Neutrophil (primary cell): Measurements from ENCODE around the gene C6orf15.

Experiments
- H3K27ac ChIP-seq: fragments of 200-600 bp; sonication (generic); 2 replicates; pipeline ENCODE4 v1.5.1; 2016; ENCODE audit warnings: mild to moderate bottlenecking, moderate library complexity
- H3K27me3 ChIP-seq: fragments of 200-600 bp; sonication (generic); 2 replicates; pipeline ENCODE4 v1.6.0; 2016; ENCODE audit warnings: mild to moderate bottlenecking
- H3K36me3 ChIP-seq: fragments of 200-600 bp; sonication (generic); 2 replicates; pipeline ENCODE4 v1.5.1; 2017
- H3K4me1 ChIP-seq, 2 experiments: fragments of 200-600 bp in 1 of 2; sonication (generic) in 1 of 2; 1 replicate in 1 of 2; 2 replicates in 1 of 2; pipeline versions ENCODE4 v1.5.1 to v1.6.1; 2013 to 2016; ENCODE audit warnings: low read depth in 1 of 2, low read length in 1 of 2, mild to moderate bottlenecking in 1 of 2, moderate library complexity in 1 of 2; ENCODE audit not compliant: control insufficient read depth in 1 of 2, insufficient read depth in 1 of 2
- H3K4me3 ChIP-seq, 2 experiments: fragments of 200-600 bp in 1 of 2; sonication (generic) in 1 of 2; 1 replicate in 1 of 2; 2 replicates in 1 of 2; pipeline ENCODE4 v1.5.1; 2013 to 2016; ENCODE audit warnings: low read depth in 1 of 2, low read length in 1 of 2, mild to moderate bottlenecking in 1 of 2, moderate library complexity in 1 of 2
- H3K9me3 ChIP-seq: fragments of 200-600 bp; sonication (generic); 2 replicates; pipeline ENCODE4 v1.5.1; 2016
- TF ChIP-seq, protein P1 (sequence below): fragments of 200-600 bp; sonication (generic); IDR thresholded peaks from 2 replicates; pipeline ENCODE4 v1.5.1; 2016; ENCODE audit warnings: antibody characterized with exemption

The C6orf15 gene

DNA sequence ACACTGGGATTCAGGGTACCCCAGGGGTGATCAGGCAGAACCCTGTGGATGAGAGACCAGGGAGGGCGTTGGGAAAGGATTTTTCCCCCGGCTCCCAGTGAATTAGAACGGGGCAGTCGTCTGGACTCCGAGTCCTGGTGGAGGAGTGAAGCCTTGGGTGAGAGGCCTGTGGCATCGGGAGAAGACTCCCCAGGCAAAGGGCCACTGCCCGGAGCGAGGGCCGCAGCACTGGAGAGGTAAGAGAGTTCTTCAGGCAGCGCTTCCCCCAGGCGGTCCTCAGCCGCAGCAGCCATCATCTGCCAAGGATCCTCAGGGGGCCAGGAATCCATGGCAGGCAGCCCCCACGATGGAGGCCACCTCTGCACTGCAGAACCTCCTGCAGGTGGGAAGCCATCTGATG, 663 bp downstream of the C6orf15 start:
- Histone ChIP-seq H3K27ac (no peak overlapping the region), H3K9me3 (no peaks in the 10 kb centered on the region), H3K4me3 (no peak overlapping the region), H3K27me3 (peaks cover 35% of the 10 kb centered on the region), H3K36me3 (no peaks in the 10 kb centered on the region), H3K4me1 (no peaks in the 10 kb centered on the region)
- TF ChIP-seq, protein P1, sequence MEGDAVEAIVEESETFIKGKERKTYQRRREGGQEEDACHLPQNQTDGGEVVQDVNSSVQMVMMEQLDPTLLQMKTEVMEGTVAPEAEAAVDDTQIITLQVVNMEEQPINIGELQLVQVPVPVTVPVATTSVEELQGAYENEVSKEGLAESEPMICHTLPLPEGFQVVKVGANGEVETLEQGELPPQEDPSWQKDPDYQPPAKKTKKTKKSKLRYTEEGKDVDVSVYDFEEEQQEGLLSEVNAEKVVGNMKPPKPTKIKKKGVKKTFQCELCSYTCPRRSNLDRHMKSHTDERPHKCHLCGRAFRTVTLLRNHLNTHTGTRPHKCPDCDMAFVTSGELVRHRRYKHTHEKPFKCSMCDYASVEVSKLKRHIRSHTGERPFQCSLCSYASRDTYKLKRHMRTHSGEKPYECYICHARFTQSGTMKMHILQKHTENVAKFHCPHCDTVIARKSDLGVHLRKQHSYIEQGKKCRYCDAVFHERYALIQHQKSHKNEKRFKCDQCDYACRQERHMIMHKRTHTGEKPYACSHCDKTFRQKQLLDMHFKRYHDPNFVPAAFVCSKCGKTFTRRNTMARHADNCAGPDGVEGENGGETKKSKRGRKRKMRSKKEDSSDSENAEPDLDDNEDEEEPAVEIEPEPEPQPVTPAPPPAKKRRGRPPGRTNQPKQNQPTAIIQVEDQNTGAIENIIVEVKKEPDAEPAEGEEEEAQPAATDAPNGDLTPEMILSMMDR, result no peak

DNA sequence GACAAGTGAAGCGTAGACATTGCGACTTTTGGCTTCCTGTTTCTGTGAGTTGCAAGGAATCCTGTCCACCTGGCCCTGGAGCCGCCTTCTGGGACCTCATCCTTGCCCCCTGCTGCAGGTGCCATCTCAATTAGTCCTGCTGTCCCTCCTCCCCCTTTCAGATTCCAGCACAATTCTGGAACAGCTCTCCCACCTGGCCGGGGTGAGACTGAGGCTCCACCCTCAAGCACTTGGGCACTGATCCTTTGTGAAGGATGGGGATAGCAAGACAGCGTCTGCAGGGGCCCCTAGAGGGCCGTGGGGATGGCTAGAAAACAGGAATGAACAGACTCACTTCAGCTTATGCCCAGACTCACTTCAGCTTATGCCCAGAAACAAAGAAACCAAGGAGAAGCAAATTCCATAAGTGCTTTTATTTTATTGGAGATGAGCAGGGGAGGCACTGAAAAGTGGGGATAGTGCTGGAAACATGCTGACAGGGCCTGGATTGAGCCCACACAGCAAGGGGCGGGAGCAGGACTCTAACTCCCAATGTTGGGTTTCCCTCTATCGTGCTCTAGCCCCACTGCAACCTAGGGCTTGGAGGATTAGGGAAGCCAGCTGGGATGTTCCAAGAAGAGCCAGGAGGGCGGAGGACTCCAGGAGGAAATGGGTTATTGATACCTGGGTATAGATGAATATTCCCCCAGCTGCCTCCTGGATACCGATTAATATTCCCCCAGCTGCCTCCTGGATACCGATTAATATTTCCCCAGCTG, 1.4 kb downstream of the C6orf15 start:
- Histone ChIP-seq H3K27ac (no peak overlapping the region), H3K9me3 (no peaks in the 10 kb centered on the region), H3K27me3 (peaks cover 33% of the 10 kb centered on the region), H3K4me1 (no peaks in the 10 kb centered on the region), H3K4me3 (no peak overlapping the region), H3K36me3 (no peaks in the 10 kb centered on the region)
- TF ChIP-seq, protein P1, result no peak

DNA sequence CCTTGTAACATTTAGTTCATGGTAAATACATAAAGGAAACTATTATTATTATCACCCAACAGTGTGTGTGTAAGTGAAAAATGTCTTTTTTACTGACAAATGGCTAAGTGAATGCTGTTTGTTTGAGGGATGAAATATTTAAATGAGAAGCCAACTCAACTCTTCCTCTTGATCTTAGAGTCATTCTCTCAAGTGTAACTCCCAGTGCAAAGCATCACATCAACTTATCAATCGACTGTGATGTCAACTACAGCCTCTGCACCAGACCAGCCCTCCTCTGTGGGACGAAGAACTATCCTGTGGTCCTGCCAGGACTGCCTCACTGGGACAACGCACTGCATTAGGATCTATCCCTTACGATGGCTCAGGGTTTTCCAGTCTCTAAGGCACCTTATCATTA, 5.3 kb downstream of the C6orf15 start:
- Histone ChIP-seq H3K4me3 (no peak overlapping the region), H3K27me3 (peaks cover 14% of the 10 kb centered on the region), H3K36me3 (no peaks in the 10 kb centered on the region), H3K4me1 (no peaks in the 10 kb centered on the region), H3K9me3 (no peaks in the 10 kb centered on the region), H3K27ac (no peak overlapping the region)
- TF ChIP-seq, protein P1, result no peak

DNA sequence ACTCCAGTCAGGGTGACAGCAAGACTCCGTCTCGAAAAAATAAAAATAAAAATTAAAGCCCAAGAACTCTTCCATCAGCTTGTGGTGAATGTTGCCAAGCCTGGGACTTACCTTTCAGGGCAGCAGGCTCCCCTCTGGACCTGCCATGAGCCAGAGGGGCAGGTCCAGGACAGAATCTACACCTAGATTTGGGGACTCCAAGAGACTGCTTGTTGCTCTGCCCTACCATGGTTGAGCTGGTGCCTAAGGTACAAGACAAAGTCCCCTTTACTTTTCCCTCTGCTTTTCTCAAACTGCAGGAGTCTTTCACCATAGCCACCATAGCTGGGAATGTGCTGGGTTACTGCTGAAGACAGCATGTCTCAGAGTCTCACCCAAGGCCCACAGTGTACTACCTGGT, 9.2 kb downstream of the C6orf15 start:
- Histone ChIP-seq H3K9me3 (no peaks in the 10 kb centered on the region), H3K4me1 (no peaks in the 10 kb centered on the region), H3K27ac (no peak overlapping the region), H3K36me3 (no peaks in the 10 kb centered on the region), H3K4me3 (no peak overlapping the region), H3K27me3 (no peaks in the 10 kb centered on the region)
- TF ChIP-seq, protein P1, result no peak

DNA sequence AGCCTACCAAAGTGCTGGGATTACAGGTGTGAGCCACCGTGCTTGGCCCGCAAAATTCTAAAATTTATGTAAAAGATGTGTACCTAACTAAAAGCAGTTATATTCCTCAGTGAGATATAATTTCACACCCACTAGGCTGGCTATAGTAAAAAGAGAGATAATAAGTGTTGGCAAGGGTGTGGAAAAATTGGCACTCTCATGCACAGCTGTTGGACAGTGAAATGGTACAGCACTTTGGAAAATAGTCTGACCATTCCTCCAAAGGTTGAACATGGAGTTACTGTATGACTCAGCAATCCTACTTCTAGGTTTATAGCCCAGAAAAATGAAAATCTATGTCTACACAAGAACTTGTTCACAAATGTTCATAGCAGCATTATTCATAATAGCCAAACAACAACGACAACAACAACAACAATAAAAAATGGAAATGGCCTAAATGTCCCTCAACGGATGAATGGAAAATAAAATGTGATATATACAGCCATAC, 13.9 kb downstream of the C6orf15 start:
- Histone ChIP-seq H3K27ac (no peak overlapping the region), H3K9me3 (no peaks in the 10 kb centered on the region), H3K4me1 (no peaks in the 10 kb centered on the region), H3K36me3 (no peaks in the 10 kb centered on the region), H3K27me3 (no peaks in the 10 kb centered on the region), H3K4me3 (no peak overlapping the region)
- TF ChIP-seq, protein P1, result no peak
